K562 (cell line): ENCODE measurements around the gene RNASEH2A. TPM values are rescaled to one million over a fixed set of nuclear protein-coding genes. Genes with fewer than 3 reads are reported as not detected.
A peak's percentile ranks its signal among the peaks of the same experiment; 100 is the strongest.

Experiments
- CREM ChIP-seq: IDR thresholded peaks from 2 replicates; pipeline ENCODE4 v1.6.1; 2014; ENCODE audit warnings: antibody characterized with exemption, low read depth
- GATAD2B ChIP-seq: fragments of 450-650 bp; IDR thresholded peaks from 2 replicates; pipeline ENCODE4 v1.6.1; 2017; ENCODE audit warnings: mild to moderate bottlenecking, borderline replicate concordance
- GTF2A2 ChIP-seq: IDR thresholded peaks from 2 replicates; pipeline ENCODE4 v1.6.1; 2016; ENCODE audit warnings: mild to moderate bottlenecking, missing genetic modification characterization, missing compliant biosample characterization
- GTF2E2 ChIP-seq: fragments of 200-800 bp; sonication (Bioruptor generic); IDR thresholded peaks from 2 replicates; pipeline ENCODE4 v1.6.1; 2016; ENCODE audit warnings: missing genetic modification characterization, missing compliant biosample characterization
- HCFC1 ChIP-seq: IDR thresholded peaks from 2 replicates; pipeline ENCODE4 v1.6.1; 2012; ENCODE audit warnings: low read depth, low read length, improper control_type of control experiment
- HLTF ChIP-seq: fragments of 450-650 bp; IDR thresholded peaks from 2 replicates; pipeline ENCODE4 v1.6.1; 2016
- MECOM ChIP-seq: fragments of 250-450 bp; sonication (Bioruptor Pico); IDR thresholded peaks from 2 replicates; pipeline ENCODE4 v1.8.0; 2022; ENCODE audit warnings: inconsistent platforms
- MNT ChIP-seq, 2 experiments: fragments of 450-650 bp; conservative IDR thresholded peaks; 2 replicates each; pipeline ENCODE4 v1.6.1; 2017; ENCODE audit warnings: mild to moderate bottlenecking in 2 of 2, moderate library complexity in 2 of 2
- NFE2 ChIP-seq: IDR thresholded peaks from 2 replicates; pipeline ENCODE4 v1.6.1; 2014; ENCODE audit warnings: antibody characterized with exemption, low read depth
- ZMIZ1 ChIP-seq, 2 experiments: fragments of 150-350 bp in 1 of 2; IDR thresholded peaks; 2 replicates each; pipeline ENCODE4 v1.6.1; 2012 to 2016; ENCODE audit warnings: low read depth in 2 of 2, low read length in 2 of 2, mild to moderate bottlenecking in 1 of 2, moderate library complexity in 1 of 2
- ZNF282 ChIP-seq: sonication (generic); formaldehyde crosslinking; IDR thresholded peaks from 2 replicates; pipeline ENCODE4 v1.8.1; 2023; ENCODE audit warnings: missing genetic modification reagents
- ZNF354B ChIP-seq: fragments of 250-450 bp; sonication (Bioruptor Pico); IDR thresholded peaks from 2 replicates; pipeline ENCODE4 v1.4.0; 2020
- polyA plus RNA-seq, 8 experiments: library from polyadenylated mRNA; depleted of rRNA in 4 of 8; stranded (reverse) in 5 of 8; unstranded in 3 of 8; fragments of >200 nt; fragmentation: Nextera tagmentation in 2 of 8; fragmentation: Illumina TruSeq in 1 of 8; extraction: Ambion mirVana in 2 of 8; extraction: Trizol in 1 of 8; gene quantifications; 2 replicates each; pipeline versions ENCODE4 v1.2.1 to v1.2.3, GENCODE V29; 2011 to 2014; ENCODE audit warnings: inconsistent platforms in 1 of 8, missing spikeins in 1 of 8
- total RNA-seq, 7 experiments: library from RNA; depleted of rRNA in 6 of 7; stranded (reverse); fragments of >200 nt in 6 of 7; fragmentation: Illumina TruSeq in 2 of 7; extraction: Trizol in 2 of 7; gene quantifications; 2 replicates each; pipeline versions ENCODE4 v1.2.1 to v1.2.3, GENCODE V29; 2011 to 2021; ENCODE audit warnings: low replicate concordance in 1 of 7
- TF ChIP-seq, protein P1 (sequence below): fragments of 450-650 bp; IDR thresholded peaks from 2 replicates; pipeline ENCODE4 v1.6.1; 2018; ENCODE audit not compliant: partially characterized antibody
- TF ChIP-seq, protein P2 (sequence below): sonication (generic); formaldehyde crosslinking; IDR thresholded peaks from 2 replicates; pipeline ENCODE4 v1.8.0; 2022; ENCODE audit warnings: mild to moderate bottlenecking, missing genetic modification reagents

Gene RNASEH2A
- total and polyA plus RNA-seq, 9 of the 15 experiments (the other 6 are each of a cell fraction or from before 2014, with no cell fraction given) = 22.3 to 78.0 (median 61.7) TPM

- TF ChIP-seq MECOM (CRISPR knock-in tag) = no peak
- TF ChIP-seq, protein P1, sequence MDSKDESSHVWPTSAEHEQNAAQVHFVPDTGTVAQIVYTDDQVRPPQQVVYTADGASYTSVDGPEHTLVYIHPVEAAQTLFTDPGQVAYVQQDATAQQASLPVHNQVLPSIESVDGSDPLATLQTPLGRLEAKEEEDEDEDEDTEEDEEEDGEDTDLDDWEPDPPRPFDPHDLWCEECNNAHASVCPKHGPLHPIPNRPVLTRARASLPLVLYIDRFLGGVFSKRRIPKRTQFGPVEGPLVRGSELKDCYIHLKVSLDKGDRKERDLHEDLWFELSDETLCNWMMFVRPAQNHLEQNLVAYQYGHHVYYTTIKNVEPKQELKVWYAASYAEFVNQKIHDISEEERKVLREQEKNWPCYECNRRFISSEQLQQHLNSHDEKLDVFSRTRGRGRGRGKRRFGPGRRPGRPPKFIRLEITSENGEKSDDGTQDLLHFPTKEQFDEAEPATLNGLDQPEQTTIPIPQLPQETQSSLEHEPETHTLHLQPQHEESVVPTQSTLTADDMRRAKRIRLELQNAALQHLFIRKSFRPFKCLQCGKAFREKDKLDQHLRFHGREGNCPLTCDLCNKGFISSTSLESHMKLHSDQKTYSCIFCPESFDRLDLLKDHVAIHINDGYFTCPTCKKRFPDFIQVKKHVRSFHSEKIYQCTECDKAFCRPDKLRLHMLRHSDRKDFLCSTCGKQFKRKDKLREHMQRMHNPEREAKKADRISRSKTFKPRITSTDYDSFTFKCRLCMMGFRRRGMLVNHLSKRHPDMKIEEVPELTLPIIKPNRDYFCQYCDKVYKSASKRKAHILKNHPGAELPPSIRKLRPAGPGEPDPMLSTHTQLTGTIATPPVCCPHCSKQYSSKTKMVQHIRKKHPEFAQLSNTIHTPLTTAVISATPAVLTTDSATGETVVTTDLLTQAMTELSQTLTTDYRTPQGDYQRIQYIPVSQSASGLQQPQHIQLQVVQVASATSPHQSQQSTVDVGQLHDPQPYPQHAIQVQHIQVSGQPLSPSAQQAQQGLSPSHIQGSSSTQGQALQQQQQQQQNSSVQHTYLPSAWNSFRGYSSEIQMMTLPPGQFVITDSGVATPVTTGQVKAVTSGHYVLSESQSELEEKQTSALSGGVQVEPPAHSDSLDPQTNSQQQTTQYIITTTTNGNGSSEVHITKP = no peak
- TF ChIP-seq ZNF282 (CRISPR knock-in tag) = no peak
- TF ChIP-seq HCFC1 = no peak
- no peak for TF ChIP-seq HLTF
- no peak for TF ChIP-seq ZMIZ1 (IDR thresholded peaks at IDR 0.05; ENCODE audit: low read depth in 2 of 2, low read length in 2 of 2)
- no peak for TF ChIP-seq GTF2E2 (tag)
- TF ChIP-seq ZNF354B (CRISPR knock-in tag) = no peak
- TF ChIP-seq, protein P2, sequence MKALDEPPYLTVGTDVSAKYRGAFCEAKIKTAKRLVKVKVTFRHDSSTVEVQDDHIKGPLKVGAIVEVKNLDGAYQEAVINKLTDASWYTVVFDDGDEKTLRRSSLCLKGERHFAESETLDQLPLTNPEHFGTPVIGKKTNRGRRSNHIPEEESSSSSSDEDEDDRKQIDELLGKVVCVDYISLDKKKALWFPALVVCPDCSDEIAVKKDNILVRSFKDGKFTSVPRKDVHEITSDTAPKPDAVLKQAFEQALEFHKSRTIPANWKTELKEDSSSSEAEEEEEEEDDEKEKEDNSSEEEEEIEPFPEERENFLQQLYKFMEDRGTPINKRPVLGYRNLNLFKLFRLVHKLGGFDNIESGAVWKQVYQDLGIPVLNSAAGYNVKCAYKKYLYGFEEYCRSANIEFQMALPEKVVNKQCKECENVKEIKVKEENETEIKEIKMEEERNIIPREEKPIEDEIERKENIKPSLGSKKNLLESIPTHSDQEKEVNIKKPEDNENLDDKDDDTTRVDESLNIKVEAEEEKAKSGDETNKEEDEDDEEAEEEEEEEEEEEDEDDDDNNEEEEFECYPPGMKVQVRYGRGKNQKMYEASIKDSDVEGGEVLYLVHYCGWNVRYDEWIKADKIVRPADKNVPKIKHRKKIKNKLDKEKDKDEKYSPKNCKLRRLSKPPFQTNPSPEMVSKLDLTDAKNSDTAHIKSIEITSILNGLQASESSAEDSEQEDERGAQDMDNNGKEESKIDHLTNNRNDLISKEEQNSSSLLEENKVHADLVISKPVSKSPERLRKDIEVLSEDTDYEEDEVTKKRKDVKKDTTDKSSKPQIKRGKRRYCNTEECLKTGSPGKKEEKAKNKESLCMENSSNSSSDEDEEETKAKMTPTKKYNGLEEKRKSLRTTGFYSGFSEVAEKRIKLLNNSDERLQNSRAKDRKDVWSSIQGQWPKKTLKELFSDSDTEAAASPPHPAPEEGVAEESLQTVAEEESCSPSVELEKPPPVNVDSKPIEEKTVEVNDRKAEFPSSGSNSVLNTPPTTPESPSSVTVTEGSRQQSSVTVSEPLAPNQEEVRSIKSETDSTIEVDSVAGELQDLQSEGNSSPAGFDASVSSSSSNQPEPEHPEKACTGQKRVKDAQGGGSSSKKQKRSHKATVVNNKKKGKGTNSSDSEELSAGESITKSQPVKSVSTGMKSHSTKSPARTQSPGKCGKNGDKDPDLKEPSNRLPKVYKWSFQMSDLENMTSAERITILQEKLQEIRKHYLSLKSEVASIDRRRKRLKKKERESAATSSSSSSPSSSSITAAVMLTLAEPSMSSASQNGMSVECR (CRISPR knock-in tag) = no peak
- no peak for TF ChIP-seq NFE2
- no peak for TF ChIP-seq CREM
- 0 out of 2 replicates have a peak, but pooled peaks have one; percentile 48 for TF ChIP-seq GATAD2B
- TF ChIP-seq MNT (conservative IDR thresholded peaks at IDR 0.05) = no peak
- TF ChIP-seq GTF2A2 (tag) = no peak
Observed at GRCh38 chr19:12789098-12789903, 17.1 kb upstream of the RNASEH2A start (continued).
